ENCODE data around the gene SSTR5.

The SSTR5 gene

GRCh38 chr16:1037394-1038257 is 34.9 kb upstream of the SSTR5 start:
- TF ChIP-seq, protein P1, sequence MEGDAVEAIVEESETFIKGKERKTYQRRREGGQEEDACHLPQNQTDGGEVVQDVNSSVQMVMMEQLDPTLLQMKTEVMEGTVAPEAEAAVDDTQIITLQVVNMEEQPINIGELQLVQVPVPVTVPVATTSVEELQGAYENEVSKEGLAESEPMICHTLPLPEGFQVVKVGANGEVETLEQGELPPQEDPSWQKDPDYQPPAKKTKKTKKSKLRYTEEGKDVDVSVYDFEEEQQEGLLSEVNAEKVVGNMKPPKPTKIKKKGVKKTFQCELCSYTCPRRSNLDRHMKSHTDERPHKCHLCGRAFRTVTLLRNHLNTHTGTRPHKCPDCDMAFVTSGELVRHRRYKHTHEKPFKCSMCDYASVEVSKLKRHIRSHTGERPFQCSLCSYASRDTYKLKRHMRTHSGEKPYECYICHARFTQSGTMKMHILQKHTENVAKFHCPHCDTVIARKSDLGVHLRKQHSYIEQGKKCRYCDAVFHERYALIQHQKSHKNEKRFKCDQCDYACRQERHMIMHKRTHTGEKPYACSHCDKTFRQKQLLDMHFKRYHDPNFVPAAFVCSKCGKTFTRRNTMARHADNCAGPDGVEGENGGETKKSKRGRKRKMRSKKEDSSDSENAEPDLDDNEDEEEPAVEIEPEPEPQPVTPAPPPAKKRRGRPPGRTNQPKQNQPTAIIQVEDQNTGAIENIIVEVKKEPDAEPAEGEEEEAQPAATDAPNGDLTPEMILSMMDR (IDR thresholded peaks at IDR 0.05; ENCODE audit: insufficient read depth, low read length, missing control alignments) = no peak
- POLR2A ChIA-PET = no interaction called here
- H3K4me3 ChIP-seq (ENCODE audit: low read depth, low read length) = no peak overlapping the region
- DNase-seq (ENCODE audit: low read depth, low spot score) = no peak
- CTCF ChIA-PET = interaction anchor here (1.0 kb wide), 1 partner anchor 19 kb away, joined by 3 read pairs; no protein-coding TSS in a partner anchor

GRCh38 chr16:1038932-1039331 is 33.6 kb upstream of the SSTR5 start:
- no peak for DNase-seq (ENCODE audit: low read depth, low spot score)
- TF ChIP-seq, protein P1 (IDR thresholded peaks at IDR 0.05; ENCODE audit: insufficient read depth, low read length, missing control alignments) = no peak
- CTCF ChIA-PET = no interaction called here
- POLR2A ChIA-PET = no interaction called here
- no peak overlapping the region for H3K4me3 ChIP-seq (ENCODE audit: low read depth, low read length)

DNA sequence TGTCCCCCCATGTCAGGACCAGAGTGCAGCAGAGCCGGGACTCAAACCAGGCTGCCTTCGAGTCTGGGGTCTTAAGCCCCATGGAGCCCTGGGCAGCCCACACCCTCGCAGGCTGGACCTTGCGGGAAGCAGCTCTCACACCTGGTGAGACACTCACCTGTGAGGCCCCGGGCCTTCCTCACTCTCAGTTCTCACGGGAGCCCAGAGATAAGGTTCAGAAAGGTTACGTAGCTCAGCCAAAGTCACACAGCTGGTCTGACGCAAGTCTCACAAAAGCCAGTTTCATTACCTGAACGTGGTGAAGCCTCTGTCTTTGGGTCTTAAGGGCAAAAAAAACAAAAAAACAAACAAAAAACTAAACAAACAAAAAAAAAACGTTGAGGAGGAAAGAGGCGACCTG is 32.8 kb upstream of the SSTR5 start:
- DNase-seq (ENCODE audit: low read depth, low spot score) = no peak
- TF ChIP-seq, protein P1 (IDR thresholded peaks at IDR 0.05; ENCODE audit: insufficient read depth, low read length, missing control alignments) = no peak
- POLR2A ChIA-PET = no interaction called here
- CTCF ChIA-PET = no interaction called here
- no peak overlapping the region for H3K4me3 ChIP-seq (ENCODE audit: low read depth, low read length)

- TF ChIP-seq, protein P1 (IDR thresholded peaks at IDR 0.05; ENCODE audit: insufficient read depth, low read length, missing control alignments) = no peak
- CTCF ChIA-PET = no interaction called here
These were observed 32.2 kb upstream of the SSTR5 start for GRCh38 chr16:1040346-1040745.

GRCh38 chr16:1042049-1042744 is 30.4 kb upstream of the SSTR5 start:
- ChIA-PET CTCF (interaction anchor here (1.2 to 1.4 kb wide), 2 partner anchors 13 to 14 kb away, joined by 3 to 4 read pairs; no protein-coding TSS in a partner anchor), POLR2A (no interaction called here)
- TF ChIP-seq, protein P1 (IDR thresholded peaks at IDR 0.05; ENCODE audit: insufficient read depth, low read length, missing control alignments) = no peak
- no peak for DNase-seq (ENCODE audit: low read depth, low spot score)
- no peak overlapping the region for H3K4me3 ChIP-seq (ENCODE audit: low read depth, low read length)

More at GRCh38 chr16:1040346-1040745, 32.2 kb upstream of the SSTR5 start:
- DNase-seq (ENCODE audit: low read depth, low spot score) = no peak
- POLR2A ChIA-PET = no interaction called here
- H3K4me3 ChIP-seq (ENCODE audit: low read depth, low read length) = no peak overlapping the region

DNA sequence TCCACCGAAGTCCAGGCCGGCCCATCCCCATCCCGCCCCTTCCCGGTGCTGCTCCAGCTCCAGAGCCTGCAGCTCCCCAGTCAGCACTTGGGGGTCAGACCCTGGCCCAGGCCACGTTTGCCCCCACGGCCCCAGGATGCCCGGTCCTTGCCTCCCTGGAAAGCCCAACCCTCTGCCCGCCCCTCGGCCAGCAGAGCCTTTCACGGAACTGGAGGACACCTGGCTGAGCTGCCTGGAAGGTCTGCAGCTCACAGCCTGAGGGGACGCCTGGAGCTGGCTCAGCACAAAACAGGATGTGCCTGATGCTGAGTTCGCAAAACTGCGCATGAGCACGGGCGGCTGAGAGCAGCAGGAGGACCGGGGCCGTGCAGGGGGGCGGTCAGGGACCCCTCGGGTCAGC is 29.7 kb upstream of the SSTR5 start:
- no peak overlapping the region for H3K4me3 ChIP-seq (ENCODE audit: low read depth, low read length)
- no peak for DNase-seq (ENCODE audit: low read depth, low spot score)
- TF ChIP-seq, protein P1 (IDR thresholded peaks at IDR 0.05; ENCODE audit: insufficient read depth, low read length, missing control alignments) = no peak
- ChIA-PET POLR2A (no interaction called here), CTCF (interaction anchor here (1.2 to 1.4 kb wide), 2 partner anchors 12 to 13 kb away, joined by 3 to 4 read pairs; no protein-coding TSS in a partner anchor)
